HepG2 (cell line): ENCODE data around the gene CSDE1. TPM values are rescaled to one million over a fixed set of nuclear protein-coding genes. Genes with fewer than 3 reads are reported as not detected.

ENCODE experiments used
- CC2D1A ChIP-seq: sonication (generic); formaldehyde crosslinking; IDR thresholded peaks from 2 replicates; pipeline ENCODE4 v1.8.1; 2023; ENCODE audit warnings: mild to moderate bottlenecking, missing genetic modification reagents
- EEA1 ChIP-seq: sonication (generic); formaldehyde crosslinking; IDR thresholded peaks from 2 replicates; pipeline ENCODE4 v1.5.1; 2020; ENCODE audit warnings: mild to moderate bottlenecking, missing genetic modification reagents, borderline replicate concordance
- ELF3 ChIP-seq: IDR thresholded peaks from 2 replicates; pipeline ENCODE4 v1.6.1; 2016; ENCODE audit warnings: missing genetic modification reagents, missing compliant biosample characterization
- FOXO1 ChIP-seq: sonication (generic); formaldehyde crosslinking; IDR thresholded peaks from 2 replicates; pipeline ENCODE4 v1.4.0; 2020; ENCODE audit warnings: missing genetic modification reagents
- GTF2F1 ChIP-seq: fragments of 150-350 bp; IDR thresholded peaks from 2 replicates; pipeline ENCODE4 v1.6.1; 2014; ENCODE audit warnings: low read length
- KDM6A ChIP-seq: IDR thresholded peaks from 2 replicates; pipeline ENCODE4 v1.6.1; 2016; ENCODE audit warnings: low read depth
- LBX2 ChIP-seq: sonication (generic); formaldehyde crosslinking; IDR thresholded peaks from 2 replicates; pipeline ENCODE4 v1.5.0; 2020; ENCODE audit warnings: missing genetic modification reagents, mild to moderate bottlenecking, borderline replicate concordance
- MAFK ChIP-seq, 2 experiments: IDR thresholded peaks in 1 of 2; conservative IDR thresholded peaks in 1 of 2; 2 replicates each; pipeline ENCODE4 v1.6.1; 2011; ENCODE audit warnings: improper control_type of control experiment in 2 of 2, low read length in 2 of 2
- MBD4 ChIP-seq: IDR thresholded peaks from 2 replicates; pipeline ENCODE4 v1.6.1; 2012; ENCODE audit warnings: low read length, inconsistent platforms, borderline replicate concordance
- MEF2D ChIP-seq: sonication (generic); formaldehyde crosslinking; IDR thresholded peaks from 2 replicates; pipeline ENCODE4 v1.5.1; 2020; ENCODE audit warnings: mild to moderate bottlenecking, missing genetic modification reagents
- MXD4 ChIP-seq: IDR thresholded peaks from 2 replicates; pipeline ENCODE4 v1.6.1; 2016; ENCODE audit warnings: mild to moderate bottlenecking, missing biosample characterization, missing genetic modification reagents
- RXRB ChIP-seq: IDR thresholded peaks from 2 replicates; pipeline ENCODE4 v1.6.1; 2016; ENCODE audit warnings: borderline replicate concordance, missing genetic modification reagents, missing compliant biosample characterization
- SIX1 ChIP-seq: sonication (generic); formaldehyde crosslinking; IDR thresholded peaks from 2 replicates; pipeline ENCODE4 v1.4.0; 2020; ENCODE audit warnings: missing genetic modification reagents, borderline replicate concordance
- SMC3 ChIP-seq: IDR thresholded peaks from 2 replicates; pipeline ENCODE4 v1.6.1; 2011; ENCODE audit warnings: low read length, improper control_type of control experiment
- ZFP90 ChIP-seq: sonication (generic); formaldehyde crosslinking; IDR thresholded peaks from 2 replicates; pipeline ENCODE4 v1.8.0; 2022; ENCODE audit warnings: missing genetic modification reagents, mild to moderate bottlenecking, inconsistent platforms, borderline replicate concordance
- ZNF124 ChIP-seq: sonication (generic); formaldehyde crosslinking; IDR thresholded peaks from 2 replicates; pipeline ENCODE4 v1.4.0; 2020; ENCODE audit warnings: missing genetic modification reagents
- ZNF441 ChIP-seq: sonication (generic); formaldehyde crosslinking; IDR thresholded peaks from 2 replicates; pipeline ENCODE4 v1.7.0; 2021; ENCODE audit warnings: missing genetic modification reagents, borderline replicate concordance
- ZNF792 ChIP-seq: IDR thresholded peaks from 2 replicates; pipeline ENCODE4 v1.6.1; 2016
- ZSCAN25 ChIP-seq: sonication (generic); formaldehyde crosslinking; IDR thresholded peaks from 2 replicates; pipeline ENCODE4 v1.8.0; 2022; ENCODE audit warnings: mild to moderate bottlenecking, missing genetic modification reagents
- polyA plus RNA-seq, 8 experiments: library from polyadenylated mRNA; depleted of rRNA in 3 of 8; stranded (reverse) in 7 of 8; unstranded in 1 of 8; fragments of >200 nt; fragmentation: Illumina TruSeq in 4 of 8; extraction: Trizol in 4 of 8; gene quantifications; 2 replicates each; pipeline versions ENCODE4 v1.2.1 to v1.2.3, GENCODE V29; 2011 to 2016; ENCODE audit warnings: low read depth in 4 of 8, missing spikeins in 1 of 8, mixed read lengths in 1 of 8; ENCODE audit not compliant: insufficient read depth in 1 of 8
- total RNA-seq, 5 experiments: library from RNA; depleted of rRNA; stranded (reverse); fragments of >200 nt; fragmentation: Illumina TruSeq; extraction: Trizol; gene quantifications; 2 replicates each; pipeline ENCODE4 v1.2.3, GENCODE V29; 2016; ENCODE audit warnings: low read depth in 1 of 5
- TF ChIP-seq, protein P1 (sequence below): sonication (generic); formaldehyde crosslinking; IDR thresholded peaks from 2 replicates; pipeline ENCODE4 v1.5.1; 2020; ENCODE audit warnings: missing genetic modification reagents, mild to moderate bottlenecking, borderline replicate concordance
- TF ChIP-seq, protein P2 (sequence below): sonication (generic); formaldehyde crosslinking; IDR thresholded peaks from 2 replicates; pipeline ENCODE4 v1.8.1; 2022; ENCODE audit warnings: low read depth, mild to moderate bottlenecking, missing genetic modification reagents
- TF ChIP-seq, protein P3 (sequence below): sonication (generic); formaldehyde crosslinking; IDR thresholded peaks from 2 replicates; pipeline ENCODE4 v1.8.0; 2022; ENCODE audit warnings: mild to moderate bottlenecking, missing genetic modification reagents

Gene CSDE1
- total and polyA plus RNA-seq, 2 of the 13 experiments (the other 11 are each of a cell fraction or from before 2014, with no cell fraction given): 150 to 313 TPM

DNA sequence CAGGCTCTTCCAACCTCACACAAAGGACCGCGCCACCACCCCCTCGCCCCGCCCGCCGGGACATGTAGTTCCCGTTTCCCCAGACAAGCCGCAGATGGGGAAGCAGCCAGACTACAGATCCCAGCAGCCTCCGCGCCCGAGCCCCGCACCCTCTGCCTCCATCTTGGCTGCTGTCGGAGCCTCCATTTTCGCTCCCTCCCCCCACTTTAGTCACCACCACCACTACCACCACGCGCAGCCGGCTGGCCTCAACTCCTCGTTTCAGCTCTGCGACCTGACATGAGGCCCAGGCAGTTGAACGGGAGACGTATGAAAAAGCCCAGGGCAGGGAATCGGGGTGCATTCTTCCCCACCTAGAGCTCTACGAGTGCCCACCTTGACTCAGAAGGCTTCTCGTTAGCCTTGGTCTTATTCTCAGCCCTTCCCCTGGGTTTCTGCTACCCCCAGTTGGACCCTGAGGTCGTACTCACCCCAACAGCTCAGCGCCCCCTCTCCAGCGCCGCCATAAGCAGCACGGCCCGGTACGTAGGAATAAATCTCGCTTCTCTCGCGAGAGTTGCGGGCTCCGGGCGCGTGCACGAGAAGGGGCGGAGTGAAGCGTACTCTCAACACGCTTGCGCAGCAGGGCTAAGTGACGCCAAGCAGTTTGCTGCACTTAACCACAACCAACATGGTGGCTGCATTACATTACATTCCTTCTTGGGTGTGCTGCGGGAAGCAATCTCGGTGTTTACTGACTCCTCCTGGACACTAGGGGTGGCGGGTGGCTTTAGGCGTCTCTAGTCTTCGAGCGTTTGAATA, at the start of gene CSDE1 (continued):
- TF ChIP-seq, protein P1, sequence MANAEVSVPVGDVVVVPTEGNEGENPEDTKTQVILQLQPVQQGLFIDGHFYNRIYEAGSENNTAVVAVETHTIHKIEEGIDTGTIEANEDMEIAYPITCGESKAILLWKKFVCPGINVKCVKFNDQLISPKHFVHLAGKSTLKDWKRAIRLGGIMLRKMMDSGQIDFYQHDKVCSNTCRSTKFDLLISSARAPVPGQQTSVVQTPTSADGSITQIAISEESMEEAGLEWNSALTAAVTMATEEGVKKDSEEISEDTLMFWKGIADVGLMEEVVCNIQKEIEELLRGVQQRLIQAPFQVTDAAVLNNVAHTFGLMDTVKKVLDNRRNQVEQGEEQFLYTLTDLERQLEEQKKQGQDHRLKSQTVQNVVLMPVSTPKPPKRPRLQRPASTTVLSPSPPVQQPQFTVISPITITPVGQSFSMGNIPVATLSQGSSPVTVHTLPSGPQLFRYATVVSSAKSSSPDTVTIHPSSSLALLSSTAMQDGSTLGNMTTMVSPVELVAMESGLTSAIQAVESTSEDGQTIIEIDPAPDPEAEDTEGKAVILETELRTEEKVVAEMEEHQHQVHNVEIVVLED: peak; percentile 95
- peak; percentile 69 for TF ChIP-seq ZNF441 (CRISPR knock-in tag)
- 0 out of 2 replicates have a peak, but pooled peaks have one; percentile 40 for TF ChIP-seq SIX1 (CRISPR knock-in tag)
- TF ChIP-seq GTF2F1: peak; percentile 42; the same call in 1 of the 2 replicates
- TF ChIP-seq FOXO1 (CRISPR knock-in tag): 0 out of 2 replicates have a peak, but pooled peaks have one; percentile 20
- 0 out of 4 replicates have a peak, but pooled peaks of 1 of the 2 experiments have one; percentile 0 for TF ChIP-seq MAFK (conservative IDR thresholded peaks at IDR 0.05 in 1 of 2, IDR thresholded peaks at IDR 0.05 in 1 of 2; ENCODE audit: low read length in 2 of 2)
- TF ChIP-seq MBD4: no peak
- TF ChIP-seq, protein P2, sequence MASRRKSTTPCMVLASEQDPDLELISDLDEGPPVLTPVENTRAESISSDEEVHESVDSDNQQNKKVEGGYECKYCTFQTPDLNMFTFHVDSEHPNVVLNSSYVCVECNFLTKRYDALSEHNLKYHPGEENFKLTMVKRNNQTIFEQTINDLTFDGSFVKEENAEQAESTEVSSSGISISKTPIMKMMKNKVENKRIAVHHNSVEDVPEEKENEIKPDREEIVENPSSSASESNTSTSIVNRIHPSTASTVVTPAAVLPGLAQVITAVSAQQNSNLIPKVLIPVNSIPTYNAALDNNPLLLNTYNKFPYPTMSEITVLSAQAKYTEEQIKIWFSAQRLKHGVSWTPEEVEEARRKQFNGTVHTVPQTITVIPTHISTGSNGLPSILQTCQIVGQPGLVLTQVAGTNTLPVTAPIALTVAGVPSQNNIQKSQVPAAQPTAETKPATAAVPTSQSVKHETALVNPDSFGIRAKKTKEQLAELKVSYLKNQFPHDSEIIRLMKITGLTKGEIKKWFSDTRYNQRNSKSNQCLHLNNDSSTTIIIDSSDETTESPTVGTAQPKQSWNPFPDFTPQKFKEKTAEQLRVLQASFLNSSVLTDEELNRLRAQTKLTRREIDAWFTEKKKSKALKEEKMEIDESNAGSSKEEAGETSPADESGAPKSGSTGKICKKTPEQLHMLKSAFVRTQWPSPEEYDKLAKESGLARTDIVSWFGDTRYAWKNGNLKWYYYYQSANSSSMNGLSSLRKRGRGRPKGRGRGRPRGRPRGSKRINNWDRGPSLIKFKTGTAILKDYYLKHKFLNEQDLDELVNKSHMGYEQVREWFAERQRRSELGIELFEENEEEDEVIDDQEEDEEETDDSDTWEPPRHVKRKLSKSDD (CRISPR knock-in tag): peak; percentile 97
- peak; percentile 56 for TF ChIP-seq SMC3
- no peak; the same call in 1 of the 2 replicates for TF ChIP-seq MEF2D (CRISPR knock-in tag)
- peak; percentile 54 for TF ChIP-seq ZNF792
- no peak; the same call in 1 of the 2 replicates for TF ChIP-seq ZNF124 (CRISPR knock-in tag)
- peak; percentile 28; the same call in 1 of the 2 replicates for TF ChIP-seq MXD4 (CRISPR knock-in tag)
- peak; percentile 71 for TF ChIP-seq ZSCAN25 (CRISPR knock-in tag)
- TF ChIP-seq LBX2 (CRISPR knock-in tag): 0 out of 2 replicates have a peak, but pooled peaks have one; percentile 81
- 0 out of 2 replicates have a peak, but pooled peaks have one; percentile 40 for TF ChIP-seq EEA1
- TF ChIP-seq ZFP90 (CRISPR knock-in tag): no peak
- TF ChIP-seq, protein P3, sequence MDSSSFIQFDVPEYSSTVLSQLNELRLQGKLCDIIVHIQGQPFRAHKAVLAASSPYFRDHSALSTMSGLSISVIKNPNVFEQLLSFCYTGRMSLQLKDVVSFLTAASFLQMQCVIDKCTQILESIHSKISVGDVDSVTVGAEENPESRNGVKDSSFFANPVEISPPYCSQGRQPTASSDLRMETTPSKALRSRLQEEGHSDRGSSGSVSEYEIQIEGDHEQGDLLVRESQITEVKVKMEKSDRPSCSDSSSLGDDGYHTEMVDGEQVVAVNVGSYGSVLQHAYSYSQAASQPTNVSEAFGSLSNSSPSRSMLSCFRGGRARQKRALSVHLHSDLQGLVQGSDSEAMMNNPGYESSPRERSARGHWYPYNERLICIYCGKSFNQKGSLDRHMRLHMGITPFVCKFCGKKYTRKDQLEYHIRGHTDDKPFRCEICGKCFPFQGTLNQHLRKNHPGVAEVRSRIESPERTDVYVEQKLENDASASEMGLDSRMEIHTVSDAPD: peak; percentile 53; the same call in 1 of the 2 replicates
- TF ChIP-seq CC2D1A: no peak
- TF ChIP-seq ELF3 (CRISPR knock-in tag): peak; percentile 50; the same call in 1 of the 2 replicates
- peak; percentile 40; the same call in 1 of the 2 replicates for TF ChIP-seq RXRB
- TF ChIP-seq KDM6A (CRISPR knock-in tag): no peak
